Measurements from ENCODE around the gene CYTH3. TPM values are rescaled to one million over a fixed set of nuclear protein-coding genes. Genes with fewer than 3 reads are reported as not detected.

The CYTH3 gene
- total and polyA plus RNA-seq, 2 experiments from 2014 or later = 34.2 to 47.1 TPM

GRCh38 chr7:6156734-6157133 lies 115.7 kb downstream of the CYTH3 start:
- peaks cover 32% of the 10 kb centered on the region for H3F3A ChIP-seq (ENCODE audit: insufficient read depth)
- peaks cover 19% of the 10 kb centered on the region for H3K36me3 ChIP-seq (ENCODE audit: low read depth)
- in situ Hi-C loops (cut with MboI) = no loop called here
- H3K9ac ChIP-seq = no peak overlapping the region
- H3K9me3 ChIP-seq (ENCODE audit: low read depth) = no peaks in the 10 kb centered on the region
- H3K9me2 ChIP-seq (ENCODE audit: insufficient read depth) = no peaks in the 10 kb centered on the region
- WGBS, 2 experiments (ENCODE audit: low coverage in 1 of 2, low lambda C conversion rate in 2 of 2, missing lambda C conversion rate in 2 of 2) = 93 to 94% methylated on average over 11 of the region's 11 CpGs
- H2AFZ ChIP-seq = no peak overlapping the region
- H3K79me2 ChIP-seq (ENCODE audit: insufficient read depth) = peaks cover 4% of the 10 kb centered on the region; the same call in 1 of the 2 replicates
- peaks cover 11% of the 10 kb centered on the region; the same call in 1 of the 2 replicates for H3K4me1 ChIP-seq (ENCODE audit: insufficient read depth)
- DNase-seq = no peak
- no peak overlapping the region for H3K4me2 ChIP-seq (ENCODE audit: unreplicated experiment)
- H3K27ac ChIP-seq = no peak overlapping the region
- no peaks in the 10 kb centered on the region for H4K20me1 ChIP-seq (ENCODE audit: insufficient read depth)
- H3K27me3 ChIP-seq (replicated peaks; ENCODE audit: insufficient read depth) = no peaks in the 10 kb centered on the region
- TF ChIP-seq EZH2phosphoT487 (IDR thresholded peaks at IDR 0.05; ENCODE audit: insufficient read depth, low read depth) = no peak
- TF ChIP-seq EZH2 (IDR thresholded peaks at IDR 0.05; ENCODE audit: insufficient read depth, poor library complexity, severe bottlenecking) = no peak
- no peak overlapping the region for H3K4me3 ChIP-seq

GRCh38 chr7:6155596-6155995 lies 116.8 kb downstream of the CYTH3 start:
- H3K4me3 ChIP-seq = no peak overlapping the region
- H3K79me2 ChIP-seq (ENCODE audit: insufficient read depth) = peaks cover 4% of the 10 kb centered on the region; the same call in 1 of the 2 replicates
- H3K27me3 ChIP-seq (replicated peaks; ENCODE audit: insufficient read depth) = no peaks in the 10 kb centered on the region
- TF ChIP-seq EZH2phosphoT487 (IDR thresholded peaks at IDR 0.05; ENCODE audit: insufficient read depth, low read depth) (no peak), EZH2 (IDR thresholded peaks at IDR 0.05; ENCODE audit: insufficient read depth, poor library complexity, severe bottlenecking) (no peak)
- in situ Hi-C loops (cut with MboI) = no loop called here
- no peaks in the 10 kb centered on the region for H3K9me2 ChIP-seq (ENCODE audit: insufficient read depth)
- H3K4me1 ChIP-seq (ENCODE audit: insufficient read depth) = peaks cover 8% of the 10 kb centered on the region; the same call in 1 of the 2 replicates
- H3K9me3 ChIP-seq (ENCODE audit: low read depth) = no peaks in the 10 kb centered on the region
- no peak overlapping the region for H3K4me2 ChIP-seq (ENCODE audit: unreplicated experiment)
- H2AFZ ChIP-seq = no peak overlapping the region
- peaks cover 25% of the 10 kb centered on the region; the same call in 1 of the 2 replicates for H3K36me3 ChIP-seq (ENCODE audit: low read depth)
- no peak overlapping the region for H3K27ac ChIP-seq
- peaks cover 21% of the 10 kb centered on the region; the same call in 1 of the 2 replicates for H3F3A ChIP-seq (ENCODE audit: insufficient read depth)
- 95% methylated on average over 11 of the region's 11 CpGs for WGBS, 2 experiments (ENCODE audit: low coverage in 1 of 2, low lambda C conversion rate in 2 of 2, missing lambda C conversion rate in 2 of 2)
- H4K20me1 ChIP-seq (ENCODE audit: insufficient read depth) = no peaks in the 10 kb centered on the region
- no peak overlapping the region for H3K9ac ChIP-seq
- no peak for DNase-seq

GRCh38 chr7:6154542-6155404 lies 117.7 kb downstream of the CYTH3 start:
- Histone ChIP-seq H4K20me1 (ENCODE audit: insufficient read depth) (no peaks in the 10 kb centered on the region), H3F3A (ENCODE audit: insufficient read depth) (0 out of 2 replicates have a peak, but pooled peaks cover 15% of the 10 kb centered on the region), H3K36me3 (ENCODE audit: low read depth) (peaks cover 31% of the 10 kb centered on the region; the same call in 1 of the 2 replicates), H3K4me3 (no peak overlapping the region), H3K9me3 (ENCODE audit: low read depth) (no peaks in the 10 kb centered on the region), H3K79me2 (ENCODE audit: insufficient read depth) (peaks cover 4% of the 10 kb centered on the region; the same call in 1 of the 2 replicates), H3K4me2 (ENCODE audit: unreplicated experiment) (no peak overlapping the region), H2AFZ (no peak overlapping the region), H3K4me1 (ENCODE audit: insufficient read depth) (no peaks in the 10 kb centered on the region), H3K27ac (no peak overlapping the region), H3K9ac (no peak overlapping the region), H3K27me3 (replicated peaks; ENCODE audit: insufficient read depth) (no peaks in the 10 kb centered on the region), H3K9me2 (ENCODE audit: insufficient read depth) (no peaks in the 10 kb centered on the region)
- no peak for TF ChIP-seq EZH2phosphoT487 (IDR thresholded peaks at IDR 0.05; ENCODE audit: insufficient read depth, low read depth)
- TF ChIP-seq EZH2 (IDR thresholded peaks at IDR 0.05; ENCODE audit: insufficient read depth, poor library complexity, severe bottlenecking) = no peak
- in situ Hi-C loops (cut with MboI) = no loop called here
- no peak for DNase-seq
- WGBS, 2 experiments (ENCODE audit: low coverage in 1 of 2, low lambda C conversion rate in 2 of 2, missing lambda C conversion rate in 2 of 2) = 96 to 98% methylated on average over 47 to 64 of the region's 64 CpGs

DNA sequence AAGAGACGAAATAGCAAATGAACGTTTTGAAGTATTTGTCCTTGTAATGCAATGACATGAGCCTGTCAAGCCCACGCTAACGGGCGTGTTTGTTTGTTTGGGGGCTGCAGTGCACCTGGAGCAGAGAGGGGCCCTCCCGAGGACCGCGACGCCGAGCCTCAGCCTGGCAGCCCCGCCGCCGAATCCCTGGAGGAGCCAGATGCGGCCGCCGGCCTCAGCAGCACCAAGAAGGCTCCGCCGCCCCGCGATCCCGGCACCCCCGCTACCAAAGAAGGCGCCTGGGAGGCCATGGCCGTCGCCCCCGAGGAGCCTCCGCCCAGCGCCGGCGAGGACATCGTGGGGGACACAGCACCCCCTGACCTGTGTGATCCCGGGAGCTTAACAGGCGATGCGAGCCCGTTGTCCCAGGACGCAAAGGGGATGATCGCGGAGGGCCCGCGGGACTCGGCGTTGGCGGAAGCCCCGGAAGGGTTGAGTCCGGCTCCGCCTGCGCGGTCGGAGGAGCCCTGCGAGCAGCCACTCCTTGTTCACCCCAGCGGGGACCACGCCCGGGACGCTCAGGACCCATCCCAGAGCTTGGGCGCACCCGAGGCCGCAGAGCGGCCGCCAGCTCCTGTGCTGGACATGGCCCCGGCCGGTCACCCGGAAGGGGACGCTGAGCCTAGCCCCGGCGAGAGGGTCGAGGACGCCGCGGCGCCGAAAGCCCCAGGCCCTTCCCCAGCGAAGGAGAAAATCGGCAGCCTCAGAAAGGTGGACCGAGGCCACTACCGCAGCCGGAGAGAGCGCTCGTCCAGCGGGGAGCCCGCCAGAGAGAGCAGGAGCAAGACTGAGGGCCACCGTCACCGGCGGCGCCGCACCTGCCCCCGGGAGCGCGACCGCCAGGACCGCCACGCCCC lies 118.5 kb downstream of the CYTH3 start:
- Histone ChIP-seq H3K27ac (no peak overlapping the region), H4K20me1 (ENCODE audit: insufficient read depth) (no peaks in the 10 kb centered on the region), H3K9me3 (ENCODE audit: low read depth) (no peaks in the 10 kb centered on the region), H3F3A (ENCODE audit: insufficient read depth) (0 out of 2 replicates have a peak, but pooled peaks cover 13% of the 10 kb centered on the region), H3K4me2 (ENCODE audit: unreplicated experiment) (no peak overlapping the region), H2AFZ (no peak overlapping the region), H3K9ac (no peak overlapping the region), H3K79me2 (ENCODE audit: insufficient read depth) (no peaks in the 10 kb centered on the region), H3K9me2 (ENCODE audit: insufficient read depth) (no peaks in the 10 kb centered on the region), H3K27me3 (replicated peaks; ENCODE audit: insufficient read depth) (no peaks in the 10 kb centered on the region), H3K36me3 (ENCODE audit: low read depth) (peaks cover 35% of the 10 kb centered on the region; the same call in 1 of the 2 replicates), H3K4me3 (no peak overlapping the region), H3K4me1 (ENCODE audit: insufficient read depth) (no peaks in the 10 kb centered on the region)
- whole genome bisulfite sequencing, 2 experiments (ENCODE audit: low coverage in 1 of 2, low lambda C conversion rate in 2 of 2, missing lambda C conversion rate in 2 of 2) = 93 to 98% methylated on average over 65 to 90 of the region's 91 CpGs
- in situ Hi-C loops (cut with MboI) = no loop called here
- no peak for DNase-seq
- TF ChIP-seq EZH2phosphoT487 (IDR thresholded peaks at IDR 0.05; ENCODE audit: insufficient read depth, low read depth) (no peak), EZH2 (IDR thresholded peaks at IDR 0.05; ENCODE audit: insufficient read depth, poor library complexity, severe bottlenecking) (no peak)

All from GM23248 (cell line).